Ovary (tissue), 3 donors: ENCODE data around the gene APBA1.

Experiments
- EP300 ChIP-seq: sonication (generic); formaldehyde crosslinking; IDR thresholded peaks from one replicate; pipeline ENCODE4 v1.6.1; 2017; ENCODE audit warnings: antibody characterized with exemption
- POLR2A ChIP-seq: fragments of 450-650 bp; IDR thresholded peaks from one replicate; pipeline ENCODE4 v1.6.1; 2017; ENCODE audit warnings: antibody characterized with exemption, mild to moderate bottlenecking, moderate library complexity
- TF ChIP-seq, protein P1 (sequence below), 3 donors: fragments of 450-650 bp in 2 of 3; fragments of 200-600 bp in 1 of 3; IDR thresholded peaks; one replicate each; pipeline versions ENCODE4 v1.5.1 to v1.8.0; 2016 to 2022; ENCODE audit warnings: antibody characterized with exemption in 3 of 3, mild to moderate bottlenecking in 1 of 3
- donor health status: DM: no; HTN: no; CAD: no.

DNA sequence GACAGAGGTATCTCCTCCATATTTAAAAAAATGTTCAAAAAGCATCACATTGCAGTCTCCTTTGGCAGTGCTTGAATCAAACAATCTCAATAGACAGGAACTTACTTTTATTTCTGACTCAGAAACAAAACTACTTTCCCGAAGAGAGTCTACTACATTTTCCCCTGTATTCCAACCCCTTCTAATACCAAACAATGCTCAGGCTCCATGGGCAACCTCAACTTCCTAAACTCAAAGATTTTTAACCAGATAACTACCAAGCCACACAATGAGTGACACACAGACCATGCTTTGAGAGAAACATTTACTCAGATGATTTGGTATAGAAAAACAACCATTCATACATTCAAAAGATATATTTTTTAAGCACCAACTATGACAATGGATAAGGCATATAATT is 70.5 kb downstream of the APBA1 start:
- TF ChIP-seq, protein P1, sequence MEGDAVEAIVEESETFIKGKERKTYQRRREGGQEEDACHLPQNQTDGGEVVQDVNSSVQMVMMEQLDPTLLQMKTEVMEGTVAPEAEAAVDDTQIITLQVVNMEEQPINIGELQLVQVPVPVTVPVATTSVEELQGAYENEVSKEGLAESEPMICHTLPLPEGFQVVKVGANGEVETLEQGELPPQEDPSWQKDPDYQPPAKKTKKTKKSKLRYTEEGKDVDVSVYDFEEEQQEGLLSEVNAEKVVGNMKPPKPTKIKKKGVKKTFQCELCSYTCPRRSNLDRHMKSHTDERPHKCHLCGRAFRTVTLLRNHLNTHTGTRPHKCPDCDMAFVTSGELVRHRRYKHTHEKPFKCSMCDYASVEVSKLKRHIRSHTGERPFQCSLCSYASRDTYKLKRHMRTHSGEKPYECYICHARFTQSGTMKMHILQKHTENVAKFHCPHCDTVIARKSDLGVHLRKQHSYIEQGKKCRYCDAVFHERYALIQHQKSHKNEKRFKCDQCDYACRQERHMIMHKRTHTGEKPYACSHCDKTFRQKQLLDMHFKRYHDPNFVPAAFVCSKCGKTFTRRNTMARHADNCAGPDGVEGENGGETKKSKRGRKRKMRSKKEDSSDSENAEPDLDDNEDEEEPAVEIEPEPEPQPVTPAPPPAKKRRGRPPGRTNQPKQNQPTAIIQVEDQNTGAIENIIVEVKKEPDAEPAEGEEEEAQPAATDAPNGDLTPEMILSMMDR (IDR thresholded peaks at IDR 0.05), result no peak
- TF ChIP-seq POLR2A (no peak), EP300 (no peak)
